GM12864 (cell line): ENCODE results near the gene FMO2.

Experiments used
- DNase-seq: peaks from one replicate; pipeline ENCODE4 v3.0.0-alpha.2; 2011; ENCODE audit warnings: low read depth
- H3K4me3 ChIP-seq: 2 replicates; pipeline ENCODE4 v1.5.1; 2011; ENCODE audit warnings: mild to moderate bottlenecking, low read depth, low read length, control low read depth
- TF ChIP-seq, protein P1 (sequence below): IDR thresholded peaks from 2 replicates; pipeline ENCODE4 v1.5.1; 2011; ENCODE audit warnings: low read depth, mild to moderate bottlenecking, moderate library complexity, low read length, control low read depth, inconsistent platforms; ENCODE audit errors: missing control alignments

FMO2 gene

GRCh38 chr1:171247501-171247900 is 62.4 kb downstream of the FMO2 start:
- no peak for DNase-seq
- TF ChIP-seq, protein P1, sequence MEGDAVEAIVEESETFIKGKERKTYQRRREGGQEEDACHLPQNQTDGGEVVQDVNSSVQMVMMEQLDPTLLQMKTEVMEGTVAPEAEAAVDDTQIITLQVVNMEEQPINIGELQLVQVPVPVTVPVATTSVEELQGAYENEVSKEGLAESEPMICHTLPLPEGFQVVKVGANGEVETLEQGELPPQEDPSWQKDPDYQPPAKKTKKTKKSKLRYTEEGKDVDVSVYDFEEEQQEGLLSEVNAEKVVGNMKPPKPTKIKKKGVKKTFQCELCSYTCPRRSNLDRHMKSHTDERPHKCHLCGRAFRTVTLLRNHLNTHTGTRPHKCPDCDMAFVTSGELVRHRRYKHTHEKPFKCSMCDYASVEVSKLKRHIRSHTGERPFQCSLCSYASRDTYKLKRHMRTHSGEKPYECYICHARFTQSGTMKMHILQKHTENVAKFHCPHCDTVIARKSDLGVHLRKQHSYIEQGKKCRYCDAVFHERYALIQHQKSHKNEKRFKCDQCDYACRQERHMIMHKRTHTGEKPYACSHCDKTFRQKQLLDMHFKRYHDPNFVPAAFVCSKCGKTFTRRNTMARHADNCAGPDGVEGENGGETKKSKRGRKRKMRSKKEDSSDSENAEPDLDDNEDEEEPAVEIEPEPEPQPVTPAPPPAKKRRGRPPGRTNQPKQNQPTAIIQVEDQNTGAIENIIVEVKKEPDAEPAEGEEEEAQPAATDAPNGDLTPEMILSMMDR, result no peak
- no peak overlapping the region for H3K4me3 ChIP-seq

DNA sequence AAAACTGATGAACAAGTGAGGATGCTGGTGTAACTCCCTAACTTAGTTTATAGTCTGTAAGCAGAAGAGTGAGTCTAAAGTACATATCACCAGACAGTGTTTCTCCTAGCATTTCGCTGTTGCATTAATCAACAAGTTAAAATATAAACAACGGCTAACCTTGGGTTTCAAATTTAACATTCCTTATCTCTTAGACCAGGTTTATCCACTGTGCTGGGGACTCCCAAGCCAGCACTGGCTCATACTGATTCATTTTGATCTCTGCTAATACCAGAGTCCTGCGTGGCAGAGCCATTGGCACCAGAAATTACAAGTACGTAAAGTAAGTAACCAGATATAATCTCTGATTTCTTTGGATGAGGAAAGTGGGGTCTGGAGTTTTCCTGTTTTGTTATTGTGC is 63.2 kb downstream of the FMO2 start, which contains the start of gene FMO1:
Gene FMO1 (plus strand): TSS at position 193 of the 400 bp plus-strand sequence. CDS start 9,594 bp downstream, outside the sequence.
- TF ChIP-seq, protein P1, result no peak
- DNase-seq, result no peak
- no peak within 1 kb of the TSS for H3K4me3 ChIP-seq

DNA sequence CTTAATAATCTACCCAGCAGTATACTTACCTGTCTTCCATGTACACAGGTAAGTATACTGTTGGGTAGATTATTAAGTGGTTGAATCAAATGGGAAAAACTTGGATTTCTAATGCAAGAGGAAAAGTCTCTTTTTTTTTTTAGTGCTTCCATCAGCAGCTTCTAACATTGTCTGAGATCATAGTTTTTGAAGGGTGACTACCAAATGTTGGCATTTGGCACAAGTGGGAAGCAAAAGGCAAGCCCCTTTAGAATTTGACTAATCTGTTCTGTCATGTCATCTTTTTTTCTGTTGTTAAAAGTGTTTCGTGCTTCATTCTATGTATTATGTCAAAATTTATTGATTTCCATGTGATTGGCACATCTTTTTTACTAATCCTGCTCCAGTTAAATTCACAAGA is 63.7 kb downstream of the FMO2 start:
- no peak for DNase-seq
- TF ChIP-seq, protein P1, result no peak
- no peak overlapping the region for H3K4me3 ChIP-seq

- TF ChIP-seq, protein P1, result no peak
- DNase-seq, result no peak
- no peak overlapping the region for H3K4me3 ChIP-seq
Observed at GRCh38 chr1:171250263-171250662, 65.2 kb downstream of the FMO2 start.

DNA sequence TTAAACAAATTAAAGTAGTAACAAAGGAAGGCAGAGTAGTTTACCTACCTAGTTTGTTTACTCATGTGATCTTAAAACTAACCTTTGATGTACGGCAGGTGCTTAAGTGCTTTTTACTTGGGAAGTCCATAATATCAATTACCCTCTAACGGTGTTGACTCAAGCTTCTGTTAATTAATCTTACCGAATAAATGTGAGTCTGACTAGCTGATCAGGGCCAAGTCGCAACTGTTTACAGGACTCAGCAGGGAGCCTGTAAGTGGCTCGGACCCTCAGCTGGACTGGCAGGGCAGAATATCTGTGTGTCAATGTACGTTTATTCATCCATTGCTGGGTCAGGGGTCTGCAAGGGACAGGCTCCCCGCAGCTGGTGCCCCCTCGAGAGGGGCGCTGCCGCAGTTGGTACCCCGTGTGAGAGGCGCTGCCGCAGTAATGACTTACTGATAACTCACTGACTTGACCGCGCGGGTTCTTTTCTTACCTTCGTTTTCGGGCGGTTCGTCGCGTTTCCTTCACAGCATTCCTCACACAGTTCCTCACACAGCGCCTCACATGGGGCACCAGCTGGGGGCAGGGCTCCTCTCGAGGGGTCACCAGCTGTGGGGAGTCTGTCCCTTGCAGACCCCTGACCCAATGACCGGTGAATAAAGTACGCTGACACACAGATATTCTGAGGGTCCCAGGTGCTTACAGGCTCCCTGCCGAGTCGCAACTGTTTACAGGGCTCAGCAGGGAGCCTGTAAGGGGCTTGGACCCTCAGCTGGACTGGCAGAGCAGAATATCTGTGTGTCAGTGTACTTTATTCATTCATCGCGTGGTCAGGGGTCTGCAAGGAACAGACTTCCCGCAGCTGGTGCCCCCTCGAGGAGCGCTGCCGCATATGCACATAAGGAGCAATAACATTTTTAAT is 66.2 kb downstream of the FMO2 start:
- no peak for DNase-seq
- TF ChIP-seq, protein P1, result peak; percentile 53
- peak overlapping the region; percentile 37; the same call in 1 of the 2 replicates for H3K4me3 ChIP-seq

DNA sequence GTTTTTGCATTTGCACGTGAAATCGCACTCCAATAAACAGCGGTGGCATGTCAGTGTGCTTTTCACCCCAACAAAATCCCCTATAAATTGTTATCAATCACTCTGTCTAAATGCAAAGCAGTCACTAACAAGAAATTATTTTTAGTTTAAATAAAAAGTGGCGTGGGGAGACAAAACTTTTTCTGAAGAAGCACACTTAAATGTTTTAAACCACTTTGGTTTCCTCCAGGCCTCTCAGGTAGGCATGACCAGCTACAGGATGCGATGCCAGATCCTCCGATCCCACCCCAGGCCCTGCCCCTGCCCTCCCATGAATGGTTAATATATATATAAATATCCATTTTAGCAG is 66.8 kb downstream of the FMO2 start:
- DNase-seq, result no peak
- no peak overlapping the region; the same call in 1 of the 2 replicates for H3K4me3 ChIP-seq
- TF ChIP-seq, protein P1, result no peak

DNA sequence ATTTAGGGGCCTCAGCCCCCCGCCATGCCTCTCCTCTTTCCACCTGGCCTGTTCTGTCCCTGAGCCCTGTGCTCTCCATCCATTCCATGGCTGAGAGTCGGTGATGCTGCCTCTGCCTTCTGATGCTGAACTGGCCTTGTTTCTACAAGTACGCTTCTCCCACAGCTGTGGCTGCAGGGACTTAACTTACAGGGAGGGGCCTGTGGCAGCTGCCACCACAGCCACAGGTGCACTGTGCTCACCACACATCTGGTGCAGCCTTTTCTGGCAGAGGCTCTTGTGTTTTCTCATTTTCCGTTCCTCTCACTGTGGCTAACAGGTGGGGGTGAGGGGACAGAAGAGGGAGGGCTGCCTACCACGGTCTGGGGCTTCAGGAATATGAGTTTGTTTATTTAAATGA is 67.4 kb downstream of the FMO2 start:
- H3K4me3 ChIP-seq, result no peak overlapping the region
- peak; percentile 30 for DNase-seq
- TF ChIP-seq, protein P1, result no peak
